HEK293 (cell line): ENCODE results near the gene TFE3.
A peak's percentile ranks its signal among the peaks of the same experiment; 100 is the strongest.

ENCODE experiments used
- KLF7 ChIP-seq: fragments of 450-650 bp; formaldehyde crosslinking; IDR thresholded peaks from 2 replicates; pipeline ENCODE4 v1.5.1; 2016; ENCODE audit warnings: missing biosample characterization, missing genetic modification characterization, borderline replicate concordance
- PRDM1 ChIP-seq: fragments of 450-650 bp; formaldehyde crosslinking; IDR thresholded peaks from 2 replicates; pipeline ENCODE4; 2016; ENCODE audit warnings: missing biosample characterization, missing genetic modification characterization
- SCRT1 ChIP-seq: fragments of 450-650 bp; formaldehyde crosslinking; IDR thresholded peaks from 2 replicates; pipeline ENCODE4 v1.5.1; 2016; ENCODE audit warnings: missing biosample characterization, missing genetic modification characterization, borderline replicate concordance
- SP3 ChIP-seq: fragments of 450-650 bp; formaldehyde crosslinking; IDR thresholded peaks from 2 replicates; pipeline ENCODE4 v1.5.1; 2016; ENCODE audit warnings: missing biosample characterization, missing genetic modification characterization
- WT1 ChIP-seq: fragments of 450-650 bp; formaldehyde crosslinking; IDR thresholded peaks from 2 replicates; pipeline ENCODE4 v1.5.1; 2016; ENCODE audit warnings: missing biosample characterization, missing genetic modification characterization
- YY2 ChIP-seq: fragments of 450-650 bp; formaldehyde crosslinking; IDR thresholded peaks from 2 replicates; pipeline ENCODE4 v1.5.1; 2016; ENCODE audit warnings: missing biosample characterization, missing genetic modification characterization
- ZFP3 ChIP-seq: fragments of 450-650 bp; formaldehyde crosslinking; IDR thresholded peaks from 2 replicates; pipeline ENCODE4 v1.5.1; 2016; ENCODE audit warnings: low read depth, missing biosample characterization, missing genetic modification characterization
- ZFP37 ChIP-seq: fragments of 450-650 bp; formaldehyde crosslinking; IDR thresholded peaks from 2 replicates; pipeline ENCODE4 v1.5.1; 2016; ENCODE audit warnings: missing biosample characterization, missing genetic modification characterization
- ZIC2 ChIP-seq: fragments of 450-650 bp; formaldehyde crosslinking; IDR thresholded peaks from 2 replicates; pipeline ENCODE4 v1.5.1; 2016; ENCODE audit warnings: missing biosample characterization, missing genetic modification characterization
- ZNF10 ChIP-seq: fragments of 450-650 bp; formaldehyde crosslinking; IDR thresholded peaks from 2 replicates; pipeline ENCODE4 v1.5.1; 2017; ENCODE audit warnings: missing biosample characterization, missing genetic modification characterization
- ZNF155 ChIP-seq: fragments of 450-650 bp; formaldehyde crosslinking; IDR thresholded peaks from 2 replicates; pipeline ENCODE4 v1.5.1; 2016; ENCODE audit warnings: missing biosample characterization, missing genetic modification characterization
- ZNF169 ChIP-seq: fragments of 450-650 bp; formaldehyde crosslinking; IDR thresholded peaks from 2 replicates; pipeline ENCODE4 v1.5.1; 2016; ENCODE audit warnings: missing biosample characterization, missing genetic modification characterization
- ZNF239 ChIP-seq: fragments of 450-650 bp; formaldehyde crosslinking; IDR thresholded peaks from 2 replicates; pipeline ENCODE4 v1.5.1; 2016; ENCODE audit warnings: missing biosample characterization, missing genetic modification characterization
- ZNF274 ChIP-seq, 2 experiments: fragments of 200-500 bp in 1 of 2; fragments of 450-650 bp in 1 of 2; sonication (Bioruptor generic) in 1 of 2; formaldehyde crosslinking in 1 of 2; IDR thresholded peaks; 2 replicates each; pipeline versions ENCODE4 v1.5.1 to v1.6.1; 2014 to 2016; ENCODE audit warnings: borderline replicate concordance in 1 of 2, inconsistent platforms in 1 of 2, low read length in 1 of 2, missing biosample characterization in 1 of 2, missing genetic modification characterization in 1 of 2
- ZNF292 ChIP-seq: fragments of 450-650 bp; formaldehyde crosslinking; IDR thresholded peaks from 2 replicates; pipeline ENCODE4 v1.5.1; 2016; ENCODE audit warnings: low read depth, missing biosample characterization, missing genetic modification characterization, borderline replicate concordance
- ZNF311 ChIP-seq: fragments of 450-650 bp; formaldehyde crosslinking; IDR thresholded peaks from 2 replicates; pipeline ENCODE4 v1.5.1; 2017; ENCODE audit warnings: missing biosample characterization, missing genetic modification characterization, borderline replicate concordance
- ZNF335 ChIP-seq: fragments of 450-650 bp; formaldehyde crosslinking; conservative IDR thresholded peaks from 2 replicates; pipeline ENCODE4 v1.5.1; 2016; ENCODE audit warnings: missing biosample characterization, missing genetic modification characterization
- ZNF366 ChIP-seq: fragments of 450-650 bp; formaldehyde crosslinking; conservative IDR thresholded peaks from 2 replicates; pipeline ENCODE4 v1.5.1; 2016; ENCODE audit warnings: missing biosample characterization, missing genetic modification characterization
- ZNF398 ChIP-seq: fragments of 450-650 bp; formaldehyde crosslinking; IDR thresholded peaks from 2 replicates; pipeline ENCODE4 v1.5.1; 2017; ENCODE audit warnings: missing biosample characterization, missing genetic modification characterization
- ZNF530 ChIP-seq: fragments of 450-650 bp; formaldehyde crosslinking; IDR thresholded peaks from 2 replicates; pipeline ENCODE4 v1.5.1; 2016; ENCODE audit warnings: low read depth, missing biosample characterization, missing genetic modification characterization
- ZNF621 ChIP-seq: fragments of 450-650 bp; formaldehyde crosslinking; IDR thresholded peaks from 2 replicates; pipeline ENCODE4 v1.5.1; 2017; ENCODE audit warnings: missing biosample characterization, missing genetic modification characterization
- ZNF623 ChIP-seq: fragments of 450-650 bp; formaldehyde crosslinking; IDR thresholded peaks from 2 replicates; pipeline ENCODE4 v1.5.1; 2016; ENCODE audit warnings: missing biosample characterization, missing genetic modification characterization
- ZNF670 ChIP-seq: fragments of 450-650 bp; formaldehyde crosslinking; IDR thresholded peaks from 2 replicates; pipeline ENCODE4 v1.5.1; 2016; ENCODE audit warnings: missing biosample characterization, missing genetic modification characterization, low read depth
- ZNF707 ChIP-seq: fragments of 450-650 bp; formaldehyde crosslinking; IDR thresholded peaks from 2 replicates; pipeline ENCODE4 v1.5.1; 2016; ENCODE audit warnings: missing biosample characterization, missing genetic modification characterization
- TF ChIP-seq, protein P1 (sequence below): fragments of 450-650 bp; formaldehyde crosslinking; IDR thresholded peaks from 2 replicates; pipeline ENCODE4 v1.5.1; 2016; ENCODE audit warnings: missing biosample characterization, missing genetic modification characterization
- TF ChIP-seq, protein P2 (sequence below): fragments of 450-650 bp; IDR thresholded peaks from 2 replicates; pipeline ENCODE4 v1.5.1; 2018; ENCODE audit warnings: missing biosample characterization, mild to moderate bottlenecking, missing genetic modification characterization
- TF ChIP-seq, protein P3 (sequence below): fragments of 450-650 bp; formaldehyde crosslinking; IDR thresholded peaks from 2 replicates; pipeline ENCODE4 v1.5.1; 2016; ENCODE audit warnings: missing biosample characterization, missing genetic modification characterization
- TF ChIP-seq, protein P4 (sequence below): fragments of 450-650 bp; formaldehyde crosslinking; IDR thresholded peaks from 2 replicates; pipeline ENCODE4 v1.5.1; 2016; ENCODE audit warnings: missing biosample characterization, missing genetic modification characterization

The TFE3 gene

DNA sequence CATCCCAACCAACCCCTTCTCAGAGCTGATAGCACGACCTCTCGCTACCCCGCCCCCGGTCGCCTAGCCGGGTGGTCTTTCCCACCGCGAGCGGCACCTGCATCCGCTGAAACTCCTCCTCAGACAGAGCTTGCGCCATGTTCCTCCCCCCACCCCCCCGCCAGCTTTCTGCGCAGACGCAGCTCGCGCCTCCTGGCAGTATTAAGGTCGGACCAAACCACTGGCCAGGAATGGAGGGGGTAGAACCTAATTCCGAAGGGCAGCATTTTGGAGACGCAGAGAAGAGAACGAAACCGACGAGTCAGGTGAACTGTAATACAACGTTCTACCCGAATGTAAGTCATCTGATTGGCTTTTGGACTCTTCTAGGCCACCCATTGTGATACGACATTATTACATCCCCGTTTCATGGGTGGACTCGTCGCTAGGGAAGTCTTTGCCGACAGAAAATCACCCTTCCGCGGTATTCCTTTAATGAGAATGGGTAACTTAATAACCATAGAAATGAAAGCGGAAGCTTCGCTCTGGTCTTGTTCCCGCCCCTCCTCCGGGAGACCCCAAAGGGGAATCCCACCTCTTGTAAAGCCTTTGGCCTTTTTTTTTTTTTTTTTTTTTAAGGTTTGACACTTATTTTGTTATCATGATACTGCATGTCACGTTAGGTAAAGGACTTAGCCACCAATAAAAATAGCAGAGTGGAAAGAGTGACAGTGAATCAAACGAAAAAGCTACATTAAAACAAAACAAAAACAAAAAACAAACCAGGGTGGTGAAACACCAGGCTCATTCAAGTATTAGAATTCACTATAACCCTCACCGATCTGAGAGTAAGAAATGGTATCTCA lies 40.8 kb downstream of the TFE3 start, which contains the start of gene GRIPAP1 (continued):
- TF ChIP-seq ZNF530 (tag by site-specific recombination) (no peak), ZNF623 (tag by site-specific recombination) (no peak), ZNF670 (tag by site-specific recombination) (no peak), ZFP3 (tag by site-specific recombination) (no peak), ZNF292 (no peak), ZFP37 (tag by site-specific recombination) (no peak), YY2 (tag by site-specific recombination) (peak; percentile 75), ZNF155 (tag by site-specific recombination) (no peak), ZNF366 (tag by site-specific recombination) (0 out of 2 replicates have a peak, but pooled peaks have one; percentile 15), ZNF398 (tag by site-specific recombination) (no peak), ZNF621 (tag by site-specific recombination) (no peak), PRDM1 (tag by site-specific recombination) (0 out of 2 replicates have a peak, but pooled peaks have one; percentile 28), ZNF10 (no peak), ZNF335 (tag by site-specific recombination) (peak; percentile 72), ZNF707 (tag by site-specific recombination) (no peak), ZIC2 (peak; percentile 43; the same call in 1 of the 2 replicates), WT1 (no peak), KLF7 (tag by site-specific recombination) (0 out of 2 replicates have a peak, but pooled peaks have one; percentile 13), SCRT1 (tag by site-specific recombination) (no peak), ZNF274 (IDR thresholded peaks at IDR 0.05; ENCODE audit: low read length) (no peak), ZNF274 (tag by site-specific recombination; IDR thresholded peaks at IDR 0.05; ENCODE audit: borderline replicate concordance) (no peak), ZNF169 (tag by site-specific recombination) (no peak), ZNF311 (tag by site-specific recombination) (no peak), ZNF239 (no peak), SP3 (tag by site-specific recombination) (peak; percentile 64)
- TF ChIP-seq, protein P1, sequence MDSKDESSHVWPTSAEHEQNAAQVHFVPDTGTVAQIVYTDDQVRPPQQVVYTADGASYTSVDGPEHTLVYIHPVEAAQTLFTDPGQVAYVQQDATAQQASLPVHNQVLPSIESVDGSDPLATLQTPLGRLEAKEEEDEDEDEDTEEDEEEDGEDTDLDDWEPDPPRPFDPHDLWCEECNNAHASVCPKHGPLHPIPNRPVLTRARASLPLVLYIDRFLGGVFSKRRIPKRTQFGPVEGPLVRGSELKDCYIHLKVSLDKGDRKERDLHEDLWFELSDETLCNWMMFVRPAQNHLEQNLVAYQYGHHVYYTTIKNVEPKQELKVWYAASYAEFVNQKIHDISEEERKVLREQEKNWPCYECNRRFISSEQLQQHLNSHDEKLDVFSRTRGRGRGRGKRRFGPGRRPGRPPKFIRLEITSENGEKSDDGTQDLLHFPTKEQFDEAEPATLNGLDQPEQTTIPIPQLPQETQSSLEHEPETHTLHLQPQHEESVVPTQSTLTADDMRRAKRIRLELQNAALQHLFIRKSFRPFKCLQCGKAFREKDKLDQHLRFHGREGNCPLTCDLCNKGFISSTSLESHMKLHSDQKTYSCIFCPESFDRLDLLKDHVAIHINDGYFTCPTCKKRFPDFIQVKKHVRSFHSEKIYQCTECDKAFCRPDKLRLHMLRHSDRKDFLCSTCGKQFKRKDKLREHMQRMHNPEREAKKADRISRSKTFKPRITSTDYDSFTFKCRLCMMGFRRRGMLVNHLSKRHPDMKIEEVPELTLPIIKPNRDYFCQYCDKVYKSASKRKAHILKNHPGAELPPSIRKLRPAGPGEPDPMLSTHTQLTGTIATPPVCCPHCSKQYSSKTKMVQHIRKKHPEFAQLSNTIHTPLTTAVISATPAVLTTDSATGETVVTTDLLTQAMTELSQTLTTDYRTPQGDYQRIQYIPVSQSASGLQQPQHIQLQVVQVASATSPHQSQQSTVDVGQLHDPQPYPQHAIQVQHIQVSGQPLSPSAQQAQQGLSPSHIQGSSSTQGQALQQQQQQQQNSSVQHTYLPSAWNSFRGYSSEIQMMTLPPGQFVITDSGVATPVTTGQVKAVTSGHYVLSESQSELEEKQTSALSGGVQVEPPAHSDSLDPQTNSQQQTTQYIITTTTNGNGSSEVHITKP (tag by site-specific recombination), result peak; percentile 99
- TF ChIP-seq, protein P2, sequence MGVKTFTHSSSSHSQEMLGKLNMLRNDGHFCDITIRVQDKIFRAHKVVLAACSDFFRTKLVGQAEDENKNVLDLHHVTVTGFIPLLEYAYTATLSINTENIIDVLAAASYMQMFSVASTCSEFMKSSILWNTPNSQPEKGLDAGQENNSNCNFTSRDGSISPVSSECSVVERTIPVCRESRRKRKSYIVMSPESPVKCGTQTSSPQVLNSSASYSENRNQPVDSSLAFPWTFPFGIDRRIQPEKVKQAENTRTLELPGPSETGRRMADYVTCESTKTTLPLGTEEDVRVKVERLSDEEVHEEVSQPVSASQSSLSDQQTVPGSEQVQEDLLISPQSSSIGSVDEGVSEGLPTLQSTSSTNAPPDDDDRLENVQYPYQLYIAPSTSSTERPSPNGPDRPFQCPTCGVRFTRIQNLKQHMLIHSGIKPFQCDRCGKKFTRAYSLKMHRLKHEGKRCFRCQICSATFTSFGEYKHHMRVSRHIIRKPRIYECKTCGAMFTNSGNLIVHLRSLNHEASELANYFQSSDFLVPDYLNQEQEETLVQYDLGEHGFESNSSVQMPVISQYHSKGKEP (tag by site-specific recombination), result no peak
- TF ChIP-seq, protein P3, sequence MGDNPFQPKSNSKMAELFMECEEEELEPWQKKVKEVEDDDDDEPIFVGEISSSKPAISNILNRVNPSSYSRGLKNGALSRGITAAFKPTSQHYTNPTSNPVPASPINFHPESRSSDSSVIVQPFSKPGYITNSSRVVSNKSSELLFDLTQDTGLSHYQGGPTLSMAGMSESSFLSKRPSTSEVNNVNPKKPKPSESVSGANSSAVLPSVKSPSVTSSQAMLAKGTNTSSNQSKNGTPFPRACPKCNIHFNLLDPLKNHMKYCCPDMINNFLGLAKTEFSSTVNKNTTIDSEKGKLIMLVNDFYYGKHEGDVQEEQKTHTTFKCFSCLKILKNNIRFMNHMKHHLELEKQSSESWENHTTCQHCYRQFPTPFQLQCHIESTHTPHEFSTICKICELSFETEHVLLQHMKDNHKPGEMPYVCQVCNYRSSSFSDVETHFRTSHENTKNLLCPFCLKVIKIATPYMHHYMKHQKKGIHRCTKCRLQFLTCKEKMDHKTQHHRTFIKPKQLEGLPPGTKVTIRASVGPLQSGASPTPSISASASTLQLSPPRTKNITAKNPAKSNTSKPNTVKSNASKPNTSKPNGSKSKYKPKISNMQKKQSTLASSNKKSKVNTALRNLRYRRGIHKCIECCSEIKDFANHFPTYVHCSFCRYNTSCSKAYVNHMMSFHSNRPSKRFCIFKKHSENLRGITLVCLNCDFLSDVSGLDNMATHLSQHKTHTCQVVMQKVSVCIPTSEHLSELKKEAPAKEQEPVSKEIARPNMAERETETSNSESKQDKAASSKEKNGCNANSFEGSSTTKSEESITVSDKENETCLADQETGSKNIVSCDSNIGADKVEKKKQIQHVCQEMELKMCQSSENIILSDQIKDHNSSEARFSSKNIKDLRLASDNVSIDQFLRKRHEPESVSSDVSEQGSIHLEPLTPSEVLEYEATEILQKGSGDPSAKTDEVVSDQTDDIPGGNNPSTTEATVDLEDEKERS (tag by site-specific recombination), result no peak; the same call in 1 of the 2 replicates
- TF ChIP-seq, protein P4, sequence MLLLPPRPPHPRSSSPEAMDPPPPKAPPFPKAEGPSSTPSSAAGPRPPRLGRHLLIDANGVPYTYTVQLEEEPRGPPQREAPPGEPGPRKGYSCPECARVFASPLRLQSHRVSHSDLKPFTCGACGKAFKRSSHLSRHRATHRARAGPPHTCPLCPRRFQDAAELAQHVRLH, result peak; percentile 89
